GM19463 (cell line): ENCODE results near the gene CCNB1.
"Not testable (repeated sequence)": the region's sequence is repeated elsewhere in the genome, so short reads cannot be mapped to it uniquely, and the experiment has no call there.

Experiments
- ATAC-seq: cut with Tn5 transposase; IDR thresholded peaks from one replicate; pipeline ENCODE4 v1.9.1; 2021; ENCODE audit warnings: mild to moderate bottlenecking, moderate library complexity; ENCODE audit not compliant: unreplicated experiment

Gene CCNB1

GRCh38 chr5:69166686-69167492 lies at the start of gene CCNB1:
Gene CCNB1, plus strand, starts transcription at chr5:69167150. Its CDS starts 113 bp downstream, at chr5:69167263.
- peak; percentile 99 for ATAC-seq

GRCh38 chr5:69129413-69129812 lies 37.5 kb upstream of the CCNB1 start:
- ATAC-seq: no peak

GRCh38 chr5:69130241-69130640 lies 36.7 kb upstream of the CCNB1 start:
- no peak for ATAC-seq

GRCh38 chr5:69131304-69131703 lies 35.6 kb upstream of the CCNB1 start:
- ATAC-seq: no peak

GRCh38 chr5:69134126-69134525 lies 32.8 kb upstream of the CCNB1 start:
- no peak for ATAC-seq

GRCh38 chr5:69136293-69136692 lies 30.7 kb upstream of the CCNB1 start:
- ATAC-seq: peak; percentile 90

GRCh38 chr5:69137208-69137607 lies 29.7 kb upstream of the CCNB1 start:
- not testable (repeated sequence) for ATAC-seq

GRCh38 chr5:69137807-69138206 lies 29.1 kb upstream of the CCNB1 start:
- ATAC-seq: no peak

- ATAC-seq: no peak
These were observed 28.2 kb upstream of the CCNB1 start for GRCh38 chr5:69138766-69139165.

- not testable (repeated sequence) for ATAC-seq
These were observed 26.7 kb upstream of the CCNB1 start for GRCh38 chr5:69140239-69140638.

GRCh38 chr5:69140827-69141226 lies 26.1 kb upstream of the CCNB1 start:
- no peak for ATAC-seq

GRCh38 chr5:69148576-69148975 lies 18.4 kb upstream of the CCNB1 start:
- ATAC-seq: not testable (repeated sequence)

- no peak for ATAC-seq
These were observed 17.8 kb upstream of the CCNB1 start for GRCh38 chr5:69148981-69149675.

- no peak for ATAC-seq
These were observed 17.3 kb upstream of the CCNB1 start for GRCh38 chr5:69149676-69150010.

GRCh38 chr5:69152731-69153130 lies 14.2 kb upstream of the CCNB1 start:
- no peak for ATAC-seq

GRCh38 chr5:69156456-69156855 lies 10.5 kb upstream of the CCNB1 start:
- no peak for ATAC-seq

- no peak for ATAC-seq
These were observed 8.9 kb upstream of the CCNB1 start for GRCh38 chr5:69158039-69158438.

GRCh38 chr5:69160651-69161050 lies 6.3 kb upstream of the CCNB1 start:
- no peak for ATAC-seq

GRCh38 chr5:69167493-69167855 lies 524 bp downstream of the CCNB1 start:
- ATAC-seq: no peak

- ATAC-seq: no peak
These were observed 979 bp downstream of the CCNB1 start for GRCh38 chr5:69167929-69168328.

- ATAC-seq: no peak
These were observed 3.5 kb downstream of the CCNB1 start for GRCh38 chr5:69170495-69170894.

- no peak for ATAC-seq
These were observed 4.0 kb downstream of the CCNB1 start for GRCh38 chr5:69170969-69171368.
